Measurements from ENCODE around the gene TGFBR3. TPM values are rescaled to one million over a fixed set of nuclear protein-coding genes. Genes with fewer than 3 reads are reported as not detected.

Gene TGFBR3
- total and polyA plus RNA-seq, 2 of the 8 experiments (the other 6 are each of a cell fraction or from before 2014, with no cell fraction given): 2.0 to 6.1 TPM

GRCh38 chr1:91729621-91730358 is 156.2 kb downstream of the TGFBR3 start (continued):
- TF ChIP-seq CHD7 (IDR thresholded peaks at IDR 0.05; ENCODE audit: insufficient replicate concordance, low read length) (no peak), GTF2F1 (IDR thresholded peaks at IDR 0.05; ENCODE audit: borderline replicate concordance, low read depth, low read length) (no peak), TAF7 (optimal IDR thresholded peaks at IDR 0.05; ENCODE audit: borderline replicate concordance, low read depth, low read length) (no peak), SUZ12 (IDR thresholded peaks at IDR 0.05; ENCODE audit: low read length) (no peak)

All from H1 (cell line).